Epidermal melanocyte (primary cell): ENCODE measurements around the gene NKX6-1.

ENCODE experiments used
- DNase-seq: peaks from one replicate; pipeline ENCODE4 v3.0.0; 2011; ENCODE audit warnings: low spot score; ENCODE audit not compliant: insufficient read length

The NKX6-1 gene

DNA sequence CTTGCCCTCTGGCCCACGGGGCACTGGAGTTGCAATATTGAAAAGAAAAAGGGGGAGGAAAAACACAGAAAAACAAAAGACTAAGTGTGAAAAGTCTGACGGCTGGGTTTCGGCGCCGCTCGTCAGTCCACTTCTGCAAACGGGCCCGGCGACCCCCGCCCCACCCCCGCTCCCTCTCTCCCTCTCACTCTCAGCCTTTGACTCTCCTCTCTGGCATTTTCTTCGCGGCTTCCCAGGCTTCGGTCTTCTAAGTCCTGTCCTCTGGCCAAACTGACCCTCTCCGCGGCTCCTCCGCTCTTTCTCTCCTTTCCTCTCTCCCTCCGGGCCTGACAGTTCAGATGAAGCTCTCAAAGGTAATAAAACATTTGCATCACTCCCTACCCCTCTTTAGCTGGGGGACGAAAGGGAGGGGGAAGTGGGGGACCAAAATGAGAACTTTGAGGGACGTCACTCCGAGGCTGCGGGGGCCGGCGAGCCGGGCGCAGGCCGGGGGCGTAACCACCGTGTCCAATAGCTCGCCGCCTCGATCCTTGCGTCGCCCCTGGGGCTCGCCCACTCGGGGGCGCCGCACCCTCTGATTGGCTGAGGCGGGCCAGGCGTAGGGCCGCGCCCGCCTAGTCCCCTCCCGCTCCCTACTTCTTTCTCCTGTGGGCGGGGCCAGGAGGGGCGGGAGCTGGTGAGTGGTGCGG lies at the start of gene NKX6-1:
Gene NKX6-1, minus strand, starts transcription at position 358 of the 689 bp plus-strand sequence. CDS start 1,064 bp downstream, outside the sequence.
- DNase-seq = no peak

- no peak for DNase-seq
Measured at GRCh38 chr4:84547211-84547610, 48.1 kb upstream of the NKX6-1 start.

DNA sequence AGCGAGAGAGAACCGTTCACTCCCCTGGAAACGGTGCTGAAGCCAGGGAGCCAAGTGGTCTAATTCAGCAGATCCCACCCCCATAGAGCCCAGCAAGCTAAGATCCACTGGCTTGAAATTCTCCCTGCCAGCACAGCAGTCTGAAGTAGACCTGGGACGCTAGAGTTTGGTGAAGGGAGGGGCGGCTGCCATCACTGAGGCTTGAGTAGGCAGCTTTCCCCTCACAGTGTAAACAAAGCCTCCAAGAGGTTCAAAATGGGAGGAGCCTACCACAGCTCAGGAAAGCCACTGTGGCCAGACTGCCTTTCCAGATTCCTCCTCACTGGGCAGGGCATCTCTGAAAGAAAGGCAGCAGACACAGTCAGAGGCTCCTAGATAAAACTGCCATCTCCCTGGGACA lies 46.0 kb upstream of the NKX6-1 start:
- DNase-seq = no peak

- no peak for DNase-seq
Measured at GRCh38 chr4:84535901-84536300, 36.8 kb upstream of the NKX6-1 start.

DNA sequence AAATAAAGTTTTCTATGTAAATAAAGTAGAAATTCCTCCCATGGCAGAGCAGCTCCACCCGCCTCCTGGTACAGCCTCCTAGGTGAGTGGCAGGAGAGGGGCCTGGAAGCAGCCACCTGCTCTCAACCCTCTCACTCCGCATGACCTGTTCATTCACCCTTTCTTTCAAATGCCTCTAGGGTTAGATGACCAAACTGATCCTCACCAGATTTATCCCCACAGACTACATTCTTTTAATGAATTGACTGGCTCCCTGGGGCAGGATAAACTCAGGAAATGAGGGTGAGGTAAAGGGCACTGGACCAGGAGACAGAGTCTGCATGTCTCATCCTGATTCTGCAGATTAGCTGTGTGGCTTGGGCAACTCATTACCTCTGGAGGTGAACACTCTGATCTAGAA lies 32.6 kb upstream of the NKX6-1 start:
- no peak for DNase-seq

- no peak for DNase-seq
Measured at GRCh38 chr4:84530871-84531270, 31.8 kb upstream of the NKX6-1 start.

DNA sequence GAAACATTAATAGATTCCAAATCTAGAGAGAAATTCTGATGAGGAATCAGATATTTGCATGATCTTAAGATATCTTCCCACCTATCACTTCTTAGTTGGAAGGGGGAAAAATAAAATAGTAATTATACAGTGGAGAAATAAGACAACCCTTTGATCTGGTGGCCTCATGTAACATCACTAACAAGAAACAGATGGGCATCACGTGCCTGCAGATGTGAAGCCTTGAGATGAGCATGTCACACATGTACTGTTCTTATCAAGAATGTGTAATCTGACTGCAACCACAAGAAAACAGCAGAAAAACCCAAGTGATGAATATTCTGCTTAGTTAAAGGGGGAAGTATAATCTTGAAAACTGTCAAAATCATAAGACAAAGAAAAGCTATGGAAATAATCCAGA lies 31.4 kb upstream of the NKX6-1 start:
- DNase-seq = no peak

DNA sequence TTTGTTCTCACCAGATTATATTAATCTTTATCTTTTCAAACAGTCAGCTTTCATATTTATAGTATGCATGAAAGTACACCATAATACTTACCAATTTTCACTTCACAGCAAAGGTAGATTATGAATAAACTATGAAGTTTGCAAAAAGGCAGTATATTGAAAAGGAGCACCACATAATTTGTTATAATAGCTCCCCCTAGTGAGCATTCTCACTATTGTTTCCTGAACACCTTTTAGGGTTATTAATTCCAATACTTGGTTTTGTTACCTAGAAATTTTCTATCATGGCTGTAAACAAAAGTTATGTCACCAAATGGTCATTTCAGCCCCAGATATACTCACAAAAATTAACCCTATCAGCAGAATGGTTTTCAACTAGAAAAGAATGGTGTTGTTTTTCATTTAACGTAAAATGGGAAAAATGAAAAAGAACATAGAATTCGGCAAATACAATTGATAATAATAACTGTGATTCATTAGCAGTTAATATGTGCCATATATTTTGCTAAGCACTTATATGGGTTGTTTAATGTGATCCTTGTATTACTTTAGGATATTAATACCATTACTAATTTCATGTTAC lies 30.2 kb upstream of the NKX6-1 start:
- DNase-seq = no peak

- DNase-seq = no peak
Measured at GRCh38 chr4:84527391-84527790, 28.3 kb upstream of the NKX6-1 start.

- no peak for DNase-seq
Measured at GRCh38 chr4:84515075-84515474, 16.0 kb upstream of the NKX6-1 start.

DNA sequence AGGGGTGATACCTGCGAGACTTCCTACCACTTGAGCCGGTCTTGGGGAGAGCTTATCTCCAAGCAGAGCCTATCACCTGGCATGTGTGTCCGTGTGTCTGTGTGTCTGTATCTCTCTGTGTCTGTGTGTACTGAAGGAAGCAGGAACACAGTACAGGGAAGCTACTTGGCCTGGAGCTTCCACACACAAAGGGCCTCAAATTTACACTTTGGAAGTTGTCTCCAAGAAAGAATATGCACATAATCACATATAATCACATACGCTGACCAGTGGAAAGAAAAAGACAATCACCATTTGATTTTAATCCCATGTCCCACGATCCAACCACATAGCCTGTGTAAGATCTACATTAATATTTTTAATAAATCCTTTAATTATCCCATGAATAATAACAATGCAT lies 13.2 kb upstream of the NKX6-1 start:
- DNase-seq = no peak

GRCh38 chr4:84511703-84512102 lies 12.6 kb upstream of the NKX6-1 start:
- DNase-seq = no peak

DNA sequence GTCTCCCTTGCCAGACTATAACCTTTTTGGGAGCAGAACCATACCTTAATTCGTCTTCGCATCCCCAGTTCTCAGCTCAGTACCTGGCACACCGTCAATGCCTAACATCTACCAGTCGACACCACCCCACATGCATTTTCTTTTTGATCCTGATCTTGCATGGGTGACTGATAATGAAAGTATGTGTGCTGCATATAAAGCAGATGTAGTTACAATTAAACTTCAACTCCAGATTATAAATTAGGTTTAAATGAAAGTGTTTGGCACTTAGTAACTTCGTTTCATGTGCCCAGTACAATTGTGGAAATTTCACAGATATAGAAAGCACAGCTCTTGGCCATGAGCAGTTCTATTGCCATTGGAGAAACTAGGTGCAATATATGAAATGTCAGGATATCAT lies 8.8 kb upstream of the NKX6-1 start:
- DNase-seq = no peak

DNA sequence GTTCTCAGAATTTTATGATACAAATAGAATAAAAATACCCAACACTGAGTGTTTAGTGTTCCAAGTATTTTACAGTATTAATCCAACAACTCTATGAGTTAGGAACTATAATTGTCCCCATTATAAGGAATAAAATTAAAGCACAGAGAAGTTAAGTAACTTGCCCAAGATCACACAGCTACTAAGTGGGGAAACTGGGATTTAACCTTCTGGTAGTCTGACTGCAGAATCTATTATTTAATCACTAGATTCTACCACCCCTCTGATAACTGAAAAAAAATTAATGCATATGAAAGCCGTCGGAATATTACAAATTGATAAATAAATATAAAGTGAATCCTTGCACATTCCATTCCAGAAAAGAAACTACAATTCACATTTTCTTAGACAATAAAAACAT lies 5.7 kb upstream of the NKX6-1 start:
- no peak for DNase-seq

GRCh38 chr4:84503495-84504437 lies 4.7 kb upstream of the NKX6-1 start:
- DNase-seq = peak; percentile 75

DNA sequence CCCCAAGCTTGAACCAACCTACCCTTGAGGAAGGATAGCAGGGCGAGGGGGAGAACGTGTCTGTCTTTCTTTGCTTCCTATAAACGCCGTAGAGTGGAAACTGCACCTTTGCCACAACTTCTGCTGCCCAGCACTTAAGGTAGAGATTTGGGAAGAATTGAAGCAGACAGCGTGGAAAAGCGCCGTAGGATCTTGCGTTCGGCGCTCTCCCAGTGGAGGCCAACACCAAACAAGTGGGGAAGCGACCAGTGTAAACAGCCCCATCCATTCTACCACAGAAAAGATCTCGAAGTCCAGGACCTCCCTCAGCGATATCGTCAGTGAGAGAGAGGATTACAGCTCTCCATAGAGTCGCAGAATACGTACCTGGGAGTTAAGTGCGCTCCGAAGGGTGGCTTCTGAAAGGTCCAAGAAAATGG lies 3.9 kb upstream of the NKX6-1 start:
- DNase-seq = no peak

DNA sequence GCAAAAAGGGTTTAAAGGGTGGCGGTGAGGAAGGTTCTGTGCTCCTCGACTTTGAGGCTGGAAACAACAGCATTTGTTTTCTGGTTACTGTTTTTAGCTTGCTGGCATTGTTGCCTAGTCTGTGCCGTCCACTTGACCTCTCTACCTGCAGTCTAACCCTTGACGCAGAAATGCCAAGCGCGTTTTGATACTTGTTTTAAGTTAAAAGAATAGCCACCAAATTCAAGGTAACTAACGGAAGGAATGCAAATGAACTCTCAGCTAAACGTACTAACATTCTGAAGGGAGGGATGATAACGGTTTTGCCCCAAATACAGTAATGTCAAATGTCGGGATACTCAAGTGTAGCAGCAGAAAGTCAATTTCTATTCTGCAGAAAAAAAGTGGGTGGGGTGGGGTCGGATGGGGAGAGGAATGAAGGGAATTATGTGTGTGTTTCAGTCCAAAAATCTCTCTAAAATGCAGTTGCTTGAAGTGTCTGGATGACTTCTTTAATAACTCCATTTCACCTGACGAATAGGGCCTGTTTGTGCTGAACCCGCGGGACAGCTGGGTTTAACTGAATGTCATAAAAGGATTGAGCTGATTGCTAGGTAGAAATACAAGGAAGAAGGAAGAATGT lies 3.4 kb upstream of the NKX6-1 start:
- DNase-seq = no peak

- DNase-seq = no peak
Measured at GRCh38 chr4:84501721-84502267, 2.7 kb upstream of the NKX6-1 start.

GRCh38 chr4:84501202-84501503 lies 2.1 kb upstream of the NKX6-1 start:
- DNase-seq = no peak

DNA sequence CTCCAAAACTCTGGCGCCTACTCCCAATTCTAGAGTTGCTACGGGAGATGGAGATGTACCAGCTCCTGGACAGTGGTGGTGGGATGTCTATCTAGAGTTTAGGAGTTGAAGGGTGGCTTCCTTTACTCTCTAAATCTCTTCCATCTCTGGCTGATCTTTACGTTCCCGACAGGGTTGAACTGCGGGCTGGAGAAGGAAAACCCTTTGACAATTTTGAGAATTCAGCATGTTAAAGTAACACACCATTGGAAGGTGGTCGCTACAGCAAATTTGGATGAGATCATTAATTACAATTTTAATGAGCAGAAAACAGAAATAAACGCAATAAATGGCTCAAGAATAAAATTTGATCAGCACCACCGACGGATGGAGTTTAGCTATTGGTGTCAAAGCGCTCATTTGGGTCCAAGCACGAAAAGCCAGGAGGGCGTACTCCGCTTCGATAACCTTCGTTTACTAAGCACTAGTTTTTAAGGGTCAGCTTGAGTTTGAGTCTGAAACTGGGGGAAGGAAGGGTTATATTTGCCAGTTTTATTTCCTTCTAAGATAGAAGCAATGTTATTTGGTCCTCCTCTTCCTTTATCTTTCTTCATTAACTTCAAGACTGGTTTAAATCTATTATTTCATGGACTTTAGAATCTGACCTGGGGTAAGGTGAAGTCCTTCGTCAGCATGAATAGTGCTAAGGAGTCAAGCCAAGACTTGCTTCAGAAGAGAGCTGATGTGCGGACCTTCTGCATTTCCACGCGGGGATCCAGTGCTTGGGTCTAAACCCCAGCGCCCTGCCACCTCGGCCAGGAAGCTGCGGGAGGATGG lies 1.5 kb upstream of the NKX6-1 start:
- DNase-seq = no peak

DNA sequence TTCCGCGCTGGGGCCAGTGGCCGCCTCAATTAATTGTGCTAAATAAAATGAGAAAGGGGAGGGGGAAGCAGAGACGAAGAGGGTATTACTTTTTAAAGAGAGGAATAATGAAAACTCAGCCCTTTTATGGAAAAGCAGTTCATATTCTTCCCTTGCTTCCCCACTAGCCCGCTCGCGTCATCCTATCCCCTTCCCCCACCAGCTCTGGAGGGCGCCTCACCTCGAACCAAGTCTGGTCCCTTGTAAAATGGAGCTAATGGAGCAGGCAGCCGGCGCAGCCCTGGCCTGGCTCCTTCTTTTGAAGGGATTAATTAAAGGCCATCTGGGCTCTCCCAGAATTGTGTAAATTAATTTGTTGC lies 511 bp upstream of the NKX6-1 start:
- no peak for DNase-seq
